ENCODE measurements around the gene PECR.
"Not testable (repeated sequence)": the region's sequence is repeated elsewhere in the genome, so short reads cannot be mapped to it uniquely, and the experiment has no call there.

Gene PECR

DNA sequence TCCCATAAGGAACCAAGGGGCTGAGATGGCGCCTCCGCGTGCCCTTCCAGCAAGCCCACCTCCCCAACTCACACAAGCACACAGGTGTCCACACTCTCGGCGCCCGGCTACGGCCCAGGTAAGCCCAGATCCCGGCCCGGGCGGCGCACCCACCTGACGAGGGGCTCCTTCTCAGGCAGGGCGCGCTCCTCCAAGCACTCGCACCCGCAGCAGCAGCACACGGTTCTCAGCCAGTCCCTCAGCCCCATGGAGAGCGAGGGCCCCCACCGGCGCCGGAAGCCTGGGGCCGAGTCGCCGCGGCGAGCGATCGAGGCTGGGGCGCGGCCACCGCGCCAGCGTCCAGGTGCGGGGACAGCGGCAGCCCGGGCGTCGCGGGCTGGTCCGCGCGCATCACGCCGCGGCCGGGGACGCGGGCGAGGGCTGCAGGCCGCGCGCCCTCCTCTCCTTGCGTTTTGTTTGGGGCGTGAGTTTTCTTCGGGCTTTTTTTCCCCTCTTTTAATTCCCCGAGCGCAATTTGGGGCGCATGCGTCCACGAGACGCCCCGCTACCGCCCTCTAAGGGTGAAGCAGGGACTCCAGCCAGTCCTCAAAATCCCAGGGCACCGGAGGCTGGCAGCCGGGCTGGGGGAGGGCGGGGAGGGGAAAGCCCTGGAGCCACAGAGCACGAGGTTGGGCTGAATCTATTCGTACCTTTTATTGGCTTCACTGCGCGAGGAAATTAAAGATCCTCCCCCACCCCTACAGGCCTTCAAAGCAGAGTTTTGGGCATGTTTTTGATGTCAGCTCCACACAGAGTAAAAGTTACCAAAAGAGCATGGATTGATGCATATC, 68.3 kb downstream of the PECR start, which contains the start of gene MREG:
TSS of gene MREG (minus strand) at position 472 of the 830 bp plus-strand sequence. CDS start at position 248, 224 bp downstream.
- no peak within 1 kb of the TSS for H3K27ac Mint-ChIP-seq
- peak; percentile 52 for TF ChIP-seq CTCF (IDR thresholded peaks at IDR 0.05)

GRCh38 chr2:216012830-216013079, 68.9 kb downstream of the PECR start:
- H3K4me3 Mint-ChIP-seq, result peak overlapping the region; percentile 91
- DNase-seq, result no peak
- TF ChIP-seq CTCF (IDR thresholded peaks at IDR 0.05), result no peak
- H3K36me3 Mint-ChIP-seq (ENCODE audit: low read depth), result peaks cover 15% of the 10 kb centered on the region
- H3K9me3 Mint-ChIP-seq, result no peaks in the 10 kb centered on the region
- H3K27ac Mint-ChIP-seq, result no peak overlapping the region
- peaks cover 35% of the 10 kb centered on the region for H3K4me1 Mint-ChIP-seq
- H3K27me3 Mint-ChIP-seq (ENCODE audit: low read depth, poor library complexity), result peaks cover 7% of the 10 kb centered on the region

More for the DNA sequence above, 68.3 kb downstream of the PECR start, which contains the start of gene MREG:
- DNase-seq, result peak; percentile 86
- H3K36me3 Mint-ChIP-seq (ENCODE audit: low read depth), result peaks cover 18% of the 10 kb centered on the region
- no peaks in the 10 kb centered on the region for H3K9me3 Mint-ChIP-seq
- peaks cover 35% of the 10 kb centered on the region for H3K4me1 Mint-ChIP-seq
- H3K27me3 Mint-ChIP-seq (ENCODE audit: low read depth, poor library complexity), result peaks cover 7% of the 10 kb centered on the region
- peak within 1 kb of the TSS; percentile 91 for H3K4me3 Mint-ChIP-seq

DNA sequence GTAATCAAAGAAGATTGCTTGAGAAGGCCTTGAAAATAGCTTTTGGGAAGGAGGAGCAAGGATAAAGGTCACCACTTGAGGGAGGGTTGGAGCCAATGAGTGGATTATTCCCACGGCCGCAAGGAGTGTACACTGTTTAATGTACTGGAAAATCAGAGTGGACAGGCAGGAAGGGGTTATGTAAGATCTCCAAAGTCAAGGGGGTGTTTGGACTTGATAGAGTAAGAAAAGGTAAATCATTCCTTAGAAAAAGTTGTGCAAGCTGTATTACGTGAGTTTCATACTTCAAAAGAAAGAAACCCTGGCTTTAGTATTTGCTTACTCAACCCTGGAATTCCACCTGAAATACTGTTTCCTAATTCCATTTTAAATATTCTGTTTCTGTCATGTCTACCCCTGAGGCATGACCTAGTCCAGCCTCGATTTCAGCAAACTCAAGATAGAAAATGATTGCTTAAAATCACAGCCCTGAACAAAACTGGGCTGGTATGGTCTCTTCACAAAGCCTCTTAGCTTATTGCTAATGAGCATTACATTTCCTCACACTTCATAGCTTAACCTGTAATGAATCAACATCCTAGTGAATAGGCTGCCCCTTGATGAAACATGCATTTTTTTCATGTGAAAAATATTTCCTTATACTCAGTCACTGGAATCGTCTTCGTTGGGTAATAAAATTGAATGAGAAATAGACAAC, 69.3 kb downstream of the PECR start:
- Mint-ChIP-seq H3K27me3 (ENCODE audit: low read depth, poor library complexity) (peaks cover 7% of the 10 kb centered on the region), H3K4me1 (peaks cover 35% of the 10 kb centered on the region), H3K36me3 (ENCODE audit: low read depth) (peaks cover 15% of the 10 kb centered on the region), H3K9me3 (no peaks in the 10 kb centered on the region), H3K27ac (no peak overlapping the region), H3K4me3 (peak overlapping the region; percentile 91)
- TF ChIP-seq CTCF (IDR thresholded peaks at IDR 0.05), result no peak
- DNase-seq, result no peak

DNA sequence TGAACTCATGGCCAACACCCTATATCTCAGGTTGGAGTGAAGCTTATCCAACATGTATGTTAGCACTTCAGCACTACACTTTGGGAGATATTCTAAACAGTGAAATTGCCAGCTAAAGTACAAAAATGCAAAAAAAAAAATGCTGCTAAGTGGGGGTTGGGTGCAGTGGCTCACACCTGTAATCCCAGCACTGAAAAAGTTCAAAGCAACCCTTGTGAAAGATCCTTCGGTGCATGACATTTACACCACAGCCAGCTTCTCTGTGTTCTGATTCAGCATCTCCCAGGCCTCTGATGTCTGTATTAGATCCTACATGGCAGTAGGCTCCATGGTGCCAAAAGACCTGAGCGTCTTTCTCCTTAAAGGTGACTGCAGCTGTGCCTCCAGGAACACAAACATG, 72.4 kb downstream of the PECR start:
- not testable (repeated sequence) for H3K27ac Mint-ChIP-seq; H3K9me3 Mint-ChIP-seq; H3K4me3 Mint-ChIP-seq; DNase-seq; H3K27me3 Mint-ChIP-seq (ENCODE audit: low read depth, poor library complexity)
- Mint-ChIP-seq H3K36me3 (ENCODE audit: low read depth) (peaks cover 11% of the 10 kb centered on the region), H3K4me1 (peaks cover 38% of the 10 kb centered on the region)

DNA sequence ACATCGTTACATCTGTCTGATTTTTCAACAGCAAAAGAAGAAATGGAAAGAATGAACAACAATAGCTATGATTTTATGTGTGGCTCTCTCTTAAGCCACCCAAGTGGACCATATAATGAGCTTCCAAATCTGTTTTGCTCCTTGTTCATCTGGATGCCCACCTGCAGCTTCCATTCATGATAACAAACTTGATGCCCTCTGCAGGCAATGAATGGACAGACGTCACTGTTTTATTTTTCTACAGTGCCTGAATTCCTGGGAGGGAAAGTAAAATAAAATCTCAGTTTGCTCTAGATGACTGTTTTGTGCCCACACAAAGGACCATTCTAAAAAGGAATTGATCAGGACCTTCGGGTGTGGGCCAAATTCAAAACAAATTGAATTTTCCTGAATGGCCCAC, 73.2 kb downstream of the PECR start:
- Mint-ChIP-seq H3K9me3 (no peaks in the 10 kb centered on the region), H3K4me3 (no peak overlapping the region), H3K27me3 (ENCODE audit: low read depth, poor library complexity) (peaks cover 7% of the 10 kb centered on the region), H3K27ac (no peak overlapping the region), H3K4me1 (peaks cover 30% of the 10 kb centered on the region), H3K36me3 (ENCODE audit: low read depth) (peaks cover 11% of the 10 kb centered on the region)
- TF ChIP-seq CTCF (IDR thresholded peaks at IDR 0.05), result no peak
- no peak for DNase-seq

DNA sequence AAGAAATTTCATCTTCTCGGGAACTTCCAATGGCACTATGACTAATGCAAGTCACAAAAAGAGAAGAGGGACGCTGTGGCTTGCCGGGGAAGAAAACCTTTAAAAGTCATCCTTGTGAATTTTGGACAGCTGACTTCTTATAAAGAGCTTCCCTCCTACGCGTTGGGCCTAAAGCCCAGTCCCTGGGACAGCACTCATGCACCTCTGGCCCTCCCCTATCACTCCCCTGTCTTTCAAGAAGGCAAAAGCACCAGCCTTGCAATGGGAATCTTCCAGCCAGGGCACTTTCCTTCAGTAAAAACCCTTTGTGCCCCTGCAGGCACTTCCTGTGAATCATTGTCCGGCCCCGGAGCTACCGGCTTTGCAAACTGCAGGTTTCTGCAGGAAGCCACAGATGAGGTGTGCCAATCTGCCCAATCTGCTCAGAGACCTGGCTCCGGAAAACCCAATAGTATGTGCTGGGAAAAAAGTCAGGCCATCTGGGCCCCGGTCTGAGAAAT, 75.4 kb downstream of the PECR start:
- Mint-ChIP-seq H3K36me3 (ENCODE audit: low read depth) (peaks cover 8% of the 10 kb centered on the region), H3K27me3 (ENCODE audit: low read depth, poor library complexity) (no peaks in the 10 kb centered on the region), H3K4me1 (peaks cover 13% of the 10 kb centered on the region), H3K9me3 (no peaks in the 10 kb centered on the region), H3K27ac (no peak overlapping the region), H3K4me3 (no peak overlapping the region)
- TF ChIP-seq CTCF (IDR thresholded peaks at IDR 0.05), result no peak
- no peak for DNase-seq
